ENCODE data around the gene FAM78B. TPM values are rescaled to one million over a fixed set of nuclear protein-coding genes. Genes with fewer than 3 reads are reported as not detected.

Gene FAM78B
- total and polyA plus RNA-seq, 10 of the 15 experiments (the other 5 are each of a cell fraction or from before 2014, with no cell fraction given) = 0.10 to 4.9 (median 1.6) TPM

DNA sequence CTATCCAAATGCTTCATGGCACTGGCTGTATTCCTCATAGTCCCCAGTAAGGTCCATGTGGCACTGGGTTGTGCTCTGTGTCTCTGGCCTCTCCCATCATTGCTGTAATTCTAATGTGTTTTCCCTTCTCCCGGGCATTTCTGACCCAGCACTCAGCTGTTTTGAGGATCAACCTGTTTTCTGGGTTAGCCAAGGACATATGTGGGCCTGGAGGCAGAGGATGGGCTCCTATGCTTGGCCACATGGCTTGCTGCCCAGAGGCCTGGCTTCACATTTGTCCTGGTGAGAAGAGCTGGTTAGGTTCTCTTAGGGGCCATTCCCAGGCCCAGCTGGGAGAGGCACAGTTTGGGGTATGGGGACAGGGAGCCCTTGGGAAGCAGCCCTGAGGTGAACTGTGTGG, 103.1 kb downstream of the FAM78B start (continued):
- TF ChIP-seq E2F8 (IDR thresholded peaks at IDR 0.05; ENCODE audit: low read depth, partially characterized antibody) = no peak

DNA sequence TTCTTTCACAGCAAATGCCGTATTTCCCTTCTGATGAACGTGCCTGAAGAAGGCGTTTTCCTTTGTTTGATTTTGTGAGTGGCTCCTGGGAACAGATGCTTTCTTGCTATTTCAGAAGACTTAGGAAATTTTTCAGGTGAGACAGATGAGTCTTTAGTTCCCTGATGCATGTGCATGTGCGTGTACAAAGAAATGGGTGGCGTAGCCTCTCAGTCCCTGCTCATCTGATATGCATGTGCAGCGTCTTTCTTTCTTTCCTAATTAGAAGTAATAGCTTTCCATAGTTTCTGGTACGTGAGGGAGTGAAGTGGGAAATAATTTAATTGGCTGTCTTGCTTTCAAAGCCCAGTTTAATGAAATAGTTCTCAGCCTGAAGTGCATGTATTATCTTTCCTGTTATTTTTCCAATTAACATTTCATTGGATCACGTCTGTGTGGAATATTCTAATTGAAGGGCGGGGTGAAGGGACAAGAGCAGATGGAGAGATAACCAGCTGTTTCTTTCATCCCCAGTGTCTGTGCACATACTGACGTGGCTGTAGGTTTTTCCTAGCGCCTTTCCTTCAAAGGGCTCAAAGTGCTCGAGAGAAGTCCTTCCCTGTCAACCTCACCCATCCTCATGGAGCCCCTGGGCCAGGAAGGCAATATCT, 104.3 kb downstream of the FAM78B start:
- H3K9me3 ChIP-seq (replicated peaks; ENCODE audit: control insufficient read depth, insufficient read depth, low read length) = no peaks in the 10 kb centered on the region
- no peak overlapping the region for H2AFZ ChIP-seq (ENCODE audit: control insufficient read depth, low read depth, low read length)
- in situ Hi-C loops (cut with MboI) (no loop called here), intact Hi-C loops (cut with micrococcal nuclease; ENCODE audit: unreplicated experiment) (no loop called here)
- no peak overlapping the region for H3K4me3 ChIP-seq
- BruUV-seq (replicated peaks) = no TSS peak
- no peak overlapping the region for H3K9ac ChIP-seq (ENCODE audit: control insufficient read depth, insufficient read depth, low read length)
- ChIA-PET SMC1A (ENCODE audit: uncharacterized antibody, unreplicated experiment) (no interaction called here), RAD21 (ENCODE audit: unreplicated experiment) (no interaction called here), POLR2A (no interaction called here), CTCF (no interaction called here)
- H3K4me1 ChIP-seq (ENCODE audit: control insufficient read depth, insufficient read depth, low read length) = no peaks in the 10 kb centered on the region
- no peak for DNase-seq (ENCODE audit: low read depth, low spot score)
- no peak for FAIRE-seq
- H3K4me2 ChIP-seq (ENCODE audit: control insufficient read depth, insufficient read depth) = no peak overlapping the region
- no peak for ATAC-seq
- H3K79me2 ChIP-seq (ENCODE audit: control insufficient read depth, insufficient read depth, low read length) = no peaks in the 10 kb centered on the region
- H3K36me3 ChIP-seq (ENCODE audit: control insufficient read depth in 2 of 2, insufficient read depth in 2 of 2, low read length in 1 of 2) = no peaks in the 10 kb centered on the region
- WGBS (ENCODE audit: insufficient coverage, insufficient replicate concordance, low lambda C conversion rate, missing lambda C conversion rate) = 22% methylated on average over 12 of the region's 12 CpGs
- no peak overlapping the region for H3K27ac ChIP-seq (ENCODE audit: control insufficient read depth, insufficient read depth)
- no peaks in the 10 kb centered on the region for H4K20me1 ChIP-seq (ENCODE audit: control insufficient read depth, insufficient read depth)
- H3K27me3 ChIP-seq (replicated peaks in 1 of 2; ENCODE audit: control insufficient read depth in 2 of 2, insufficient read depth in 2 of 2, low read length in 1 of 2) = no peaks in the 10 kb centered on the region
- no peak for TF ChIP-seq EP300 (IDR thresholded peaks at IDR 0.05; ENCODE audit: borderline replicate concordance in 1 of 2, control insufficient read depth in 1 of 2, low read depth in 2 of 2, low read length in 2 of 2)
- TF ChIP-seq TCF7 (IDR thresholded peaks at IDR 0.05; ENCODE audit: borderline replicate concordance) = no peak
- no peak for TF ChIP-seq SIX5 (IDR thresholded peaks at IDR 0.05; ENCODE audit: low read depth, low read length, severe bottlenecking)
- TF ChIP-seq KLF5 (IDR thresholded peaks at IDR 0.05; ENCODE audit: partially characterized antibody) = no peak
- TF ChIP-seq FOS (IDR thresholded peaks at IDR 0.05; ENCODE audit: borderline replicate concordance, extremely low read depth, insufficient read length) = no peak
- no peak for TF ChIP-seq USF1 (IDR thresholded peaks at IDR 0.05; ENCODE audit: borderline replicate concordance, extremely low read length, insufficient read depth, low read depth, low read length)
- TF ChIP-seq KAT2A (conservative IDR thresholded peaks at IDR 0.05; ENCODE audit: control insufficient read depth, low read depth, low read length) = no peak
- no peak for TF ChIP-seq ZNF217 (IDR thresholded peaks at IDR 0.05)
- no peak for TF ChIP-seq E2F8 (IDR thresholded peaks at IDR 0.05; ENCODE audit: low read depth, partially characterized antibody)
- TF ChIP-seq SUZ12 (IDR thresholded peaks at IDR 0.05; ENCODE audit: unreplicated experiment) = no peak
- no peak for TF ChIP-seq ATF3 (IDR thresholded peaks at IDR 0.05; ENCODE audit: borderline replicate concordance, extremely low read depth, low read depth, low read length)
- no peak for TF ChIP-seq ZBED1 (IDR thresholded peaks at IDR 0.05; ENCODE audit: borderline replicate concordance)
- no peak for TF ChIP-seq SRF (IDR thresholded peaks at IDR 0.05; ENCODE audit: low read depth in 2 of 2, low read length in 2 of 2)
- TF ChIP-seq CEBPB (IDR thresholded peaks at IDR 0.05; ENCODE audit: borderline replicate concordance in 1 of 2, low read depth in 2 of 2, low read length in 2 of 2) = no peak
- no peak for TF ChIP-seq CREB1 (IDR thresholded peaks at IDR 0.05; ENCODE audit: low read depth)

Data from GM12878 (cell line).